GM21723 (cell line): ENCODE data around the gene NDFIP2.
"Not testable (repeated sequence)": the region's sequence is repeated elsewhere in the genome, so short reads cannot be mapped to it uniquely, and the experiment has no call there.

Experiments
- ATAC-seq: cut with Tn5 transposase; IDR thresholded peaks from one replicate; pipeline ENCODE4 v1.9.1; 2021; ENCODE audit warnings: mild to moderate bottlenecking, moderate library complexity; ENCODE audit not compliant: unreplicated experiment

Gene NDFIP2

GRCh38 chr13:79589603-79590393 lies 108.8 kb downstream of the NDFIP2 start:
- ATAC-seq: no peak

DNA sequence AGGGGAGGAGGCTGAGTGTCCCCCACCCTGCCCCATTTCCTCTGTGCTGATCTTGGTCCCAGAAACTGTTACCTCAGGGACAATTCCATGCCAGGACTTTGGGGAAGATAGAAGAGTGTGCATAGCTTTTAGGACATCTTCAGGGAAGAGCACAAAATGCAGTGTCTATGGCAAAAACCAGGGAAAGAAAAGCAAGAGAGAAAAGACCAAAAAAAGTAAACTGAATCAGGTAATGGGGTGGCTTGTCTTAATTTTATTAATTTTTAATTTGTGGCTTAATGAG lies 109.4 kb downstream of the NDFIP2 start:
- no peak for ATAC-seq

DNA sequence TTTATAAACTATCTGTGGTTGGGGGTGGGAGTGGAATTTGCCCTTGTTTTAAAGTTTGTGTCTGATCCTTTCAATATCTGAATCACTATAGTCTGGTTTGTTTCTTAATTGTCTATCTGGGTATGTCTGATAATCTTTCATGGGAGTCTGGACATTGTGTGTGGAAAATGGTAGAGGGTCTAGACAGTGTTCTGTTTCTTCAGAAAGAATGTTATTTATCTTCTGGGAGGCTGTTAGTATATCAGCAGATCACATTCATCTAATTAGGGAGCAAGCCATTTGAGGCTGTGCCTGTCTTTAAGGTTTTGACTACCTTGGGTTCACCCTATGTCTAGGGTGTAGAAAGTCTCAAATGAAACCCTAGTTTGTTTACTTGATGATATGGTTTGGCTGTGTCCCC lies 110.5 kb downstream of the NDFIP2 start:
- no peak for ATAC-seq

- ATAC-seq: no peak
These were observed 112.2 kb downstream of the NDFIP2 start for GRCh38 chr13:79593121-79593520.

DNA sequence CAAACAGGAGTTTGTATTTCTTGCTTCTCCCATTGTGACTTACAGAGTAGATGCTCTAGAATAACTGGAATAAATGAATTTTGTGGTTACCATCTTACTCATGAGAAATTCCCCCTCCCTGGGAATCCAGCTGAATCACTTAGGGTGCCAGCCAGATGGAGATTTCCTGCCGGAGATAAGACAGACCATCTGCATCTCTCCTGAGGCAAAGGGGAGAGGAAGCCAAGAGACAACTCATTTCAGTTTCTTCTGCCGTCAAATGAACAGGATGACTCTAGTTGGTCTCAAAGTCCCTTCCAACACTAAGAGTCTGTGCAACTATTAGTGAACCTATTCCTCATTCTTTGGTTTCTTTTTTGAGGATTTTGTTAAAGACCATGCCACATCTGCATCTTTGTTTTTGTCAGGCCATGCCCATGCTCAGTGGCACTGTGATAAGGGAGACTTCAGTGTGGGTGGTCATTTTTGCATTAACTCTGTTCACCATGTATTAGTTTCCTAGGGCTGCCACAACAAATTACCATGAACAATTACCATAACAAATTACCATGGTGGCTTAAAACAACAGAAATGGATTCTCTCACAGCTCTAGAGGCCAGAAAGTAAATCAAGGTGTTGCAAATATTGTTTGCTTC lies 112.8 kb downstream of the NDFIP2 start:
- ATAC-seq: no peak

- ATAC-seq: not testable (repeated sequence)
These were observed 119.2 kb downstream of the NDFIP2 start for GRCh38 chr13:79600146-79600545.

DNA sequence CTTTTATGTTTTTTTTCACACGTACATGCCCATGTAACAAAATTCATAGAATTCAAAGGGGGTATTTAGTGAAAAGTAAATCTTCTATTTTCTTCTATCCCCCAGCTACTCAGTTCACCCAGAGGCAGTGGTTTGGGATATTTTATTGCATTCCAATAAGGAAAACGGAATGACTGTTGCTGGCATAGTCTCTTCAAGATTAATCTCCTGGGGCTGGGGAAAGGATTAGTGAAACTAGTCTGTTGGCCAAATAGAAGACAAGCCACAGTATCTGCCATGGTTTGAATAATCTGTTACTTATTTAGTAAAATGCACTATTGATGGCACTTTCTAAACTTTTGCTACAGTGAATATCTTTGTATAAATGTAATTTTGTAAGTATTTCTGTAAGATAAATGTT lies 122.0 kb downstream of the NDFIP2 start:
- no peak for ATAC-seq

DNA sequence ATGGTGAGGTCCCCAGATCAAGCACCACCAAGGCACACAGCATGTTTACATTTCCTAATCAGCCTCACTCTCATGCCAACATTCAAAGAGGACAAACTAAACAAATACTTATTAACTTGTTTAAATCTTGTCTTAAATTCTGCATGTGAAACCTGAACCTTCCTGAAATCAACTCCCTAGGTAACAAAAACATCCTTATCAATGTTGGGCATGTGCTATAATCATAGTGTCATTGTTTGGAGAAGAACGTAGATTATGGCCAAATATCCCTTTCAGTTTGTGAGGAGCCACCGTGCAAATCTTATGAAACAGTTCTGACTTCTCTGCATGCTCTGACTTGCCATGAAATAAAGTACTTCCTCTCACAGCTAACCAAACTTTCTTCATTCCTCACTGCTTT lies 123.8 kb downstream of the NDFIP2 start:
- no peak for ATAC-seq
